Activated CD4-positive, alpha-beta T cell treated with anti-CD3 and anti-CD28 coated beads, Interleukin-2, Interleukin-6, amounts not matched to agents 100 ng/mL and 50 ng/mL, durations not matched to agents 16 hours and 8 hours (primary cell): Measurements from ENCODE around the gene TEK.

Source experiments
- DNase-seq: peaks from one replicate; pipeline ENCODE4 v3.0.0-alpha.2; 2020

TEK gene

DNA sequence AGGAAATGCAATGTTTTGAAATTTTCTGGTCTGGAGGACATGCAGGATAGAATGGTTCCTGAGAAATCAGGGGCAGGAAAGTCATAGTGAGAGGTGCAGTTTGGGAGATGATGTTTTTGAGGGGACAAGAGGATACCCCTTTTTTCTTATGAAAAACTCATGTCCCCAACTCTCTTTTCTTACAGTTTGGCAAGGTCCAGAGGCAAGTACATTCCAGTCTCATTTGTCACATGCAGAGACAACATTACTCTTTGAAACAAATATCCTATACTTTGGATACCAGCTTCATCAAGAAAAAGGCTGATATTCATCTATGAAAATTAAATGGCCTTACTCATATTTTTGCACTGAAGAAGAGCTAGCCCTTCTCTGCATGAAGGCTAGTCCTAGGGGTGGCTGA lies 139.7 kb downstream of the TEK start:
- DNase-seq, result no peak

DNA sequence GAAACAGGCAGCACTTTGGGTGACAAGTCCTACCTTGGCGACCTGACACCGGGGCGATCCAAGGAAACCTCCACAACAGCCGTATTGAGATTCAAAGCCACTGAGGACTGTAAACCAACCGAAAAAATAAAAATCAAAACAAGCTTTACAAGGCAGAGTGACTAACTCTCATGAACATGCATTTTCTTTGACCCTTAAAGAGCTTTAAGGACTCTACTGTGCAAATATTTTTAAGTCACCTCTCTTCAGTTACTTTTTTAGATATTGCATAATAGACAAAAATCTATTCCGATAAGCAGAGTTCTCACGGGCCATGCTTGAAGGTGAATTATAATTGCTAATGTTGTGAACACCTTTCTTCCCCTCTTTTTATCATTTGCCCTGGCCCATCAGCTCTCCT lies 149.6 kb downstream of the TEK start:
- DNase-seq, result no peak

DNA sequence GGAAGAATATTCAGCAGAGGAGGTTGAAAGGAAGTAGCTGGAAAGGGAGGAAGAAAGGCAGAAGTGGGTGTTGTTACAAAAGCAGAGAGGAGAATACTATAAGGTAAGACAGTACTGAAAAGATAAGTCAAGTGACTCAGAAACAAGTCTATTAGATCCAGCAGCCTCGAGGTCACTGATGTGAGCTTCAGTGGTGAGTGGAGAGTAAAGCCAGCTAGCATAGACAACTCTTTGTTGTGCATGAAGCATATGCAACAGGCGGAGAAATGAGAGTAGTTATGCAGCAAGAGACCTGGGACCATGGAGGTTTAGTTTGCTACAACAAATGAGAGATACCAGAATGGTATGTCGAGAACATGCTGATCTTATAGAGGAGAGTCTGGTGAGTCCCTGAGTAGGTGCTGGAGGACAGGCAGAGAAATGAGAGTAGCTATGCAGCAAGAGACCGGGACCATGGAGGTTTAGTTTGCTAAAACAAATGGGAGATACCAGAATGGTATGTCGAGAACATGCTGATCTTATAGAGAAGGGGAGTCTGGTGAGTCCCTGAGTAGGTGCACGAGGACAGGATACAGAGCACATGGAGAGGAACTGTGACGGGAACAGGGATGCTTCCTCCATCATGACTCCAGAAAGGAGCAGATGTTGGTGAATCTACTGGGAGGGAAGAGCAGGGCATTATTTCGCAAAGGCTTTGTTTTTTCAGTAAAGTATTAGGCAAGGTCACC lies 151.9 kb downstream of the TEK start:
- no peak for DNase-seq

DNA sequence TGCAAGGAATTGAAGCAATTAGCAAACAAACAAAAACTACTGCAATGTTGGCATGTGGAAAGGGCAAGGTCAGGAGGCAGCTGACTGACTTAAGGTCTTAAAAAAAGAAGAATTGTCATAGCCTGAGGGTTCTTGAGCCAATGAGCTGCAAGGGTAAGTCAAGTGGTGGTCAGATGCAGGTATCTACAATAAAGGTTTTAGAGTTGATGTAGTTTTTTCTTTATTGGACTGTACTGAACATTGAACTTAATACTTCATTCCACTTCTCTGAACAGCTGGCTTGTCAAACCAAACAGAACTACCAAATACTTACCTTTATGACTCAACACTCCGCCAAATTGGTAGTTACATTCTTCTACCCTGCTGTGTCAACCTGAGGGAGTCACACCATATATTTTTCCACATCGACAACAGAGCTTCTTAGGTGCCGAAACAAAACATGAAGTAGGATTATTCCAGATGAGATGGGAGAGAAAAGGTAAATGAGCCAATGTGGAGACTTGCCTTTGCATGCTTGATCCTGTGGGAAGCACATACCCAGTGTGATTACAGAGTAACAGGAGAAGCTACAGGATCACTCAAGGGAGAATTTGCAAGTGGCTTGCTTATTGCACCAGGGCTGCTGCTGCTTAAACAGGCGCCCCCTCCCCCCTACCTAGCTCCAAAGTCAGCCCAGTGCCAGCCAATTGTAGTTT lies 152.6 kb downstream of the TEK start:
- DNase-seq, result no peak

DNA sequence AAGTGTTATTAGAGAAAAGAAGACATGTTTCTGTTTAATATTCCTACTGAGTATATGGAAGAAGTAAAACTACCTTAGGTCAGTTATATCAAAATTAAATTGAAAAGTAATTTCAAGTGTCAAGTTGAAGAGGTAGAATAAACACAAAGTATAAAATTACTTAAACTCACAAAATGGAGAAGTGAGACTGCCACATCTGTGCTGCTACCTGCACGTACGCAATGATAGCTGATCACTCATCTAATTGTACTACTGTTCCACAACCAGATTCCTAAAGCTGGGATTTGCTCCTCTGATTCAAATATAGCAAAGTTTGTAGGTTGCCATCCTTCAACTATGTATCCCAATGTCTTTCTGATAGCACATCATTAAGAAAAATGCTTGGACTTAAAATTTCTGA lies 163.1 kb downstream of the TEK start:
- DNase-seq, result no peak

DNA sequence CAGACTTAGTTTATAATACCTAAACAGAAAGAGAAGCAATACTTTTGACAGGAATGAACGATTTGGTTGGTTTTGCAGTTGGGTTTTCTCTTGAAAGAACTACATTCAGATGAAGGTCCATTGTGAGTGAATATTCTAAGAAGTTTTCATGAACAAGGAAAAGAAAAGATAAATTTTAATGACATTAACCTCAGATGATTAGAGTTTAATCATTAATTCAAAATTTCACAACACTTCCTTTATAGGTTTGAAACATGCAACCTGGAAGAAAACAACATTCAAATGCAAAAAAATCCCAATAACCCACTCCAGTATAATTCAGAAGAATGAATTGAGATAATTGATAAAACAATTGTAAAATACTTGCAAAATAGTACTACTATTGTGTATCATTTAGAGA lies 164.2 kb downstream of the TEK start:
- no peak for DNase-seq

DNA sequence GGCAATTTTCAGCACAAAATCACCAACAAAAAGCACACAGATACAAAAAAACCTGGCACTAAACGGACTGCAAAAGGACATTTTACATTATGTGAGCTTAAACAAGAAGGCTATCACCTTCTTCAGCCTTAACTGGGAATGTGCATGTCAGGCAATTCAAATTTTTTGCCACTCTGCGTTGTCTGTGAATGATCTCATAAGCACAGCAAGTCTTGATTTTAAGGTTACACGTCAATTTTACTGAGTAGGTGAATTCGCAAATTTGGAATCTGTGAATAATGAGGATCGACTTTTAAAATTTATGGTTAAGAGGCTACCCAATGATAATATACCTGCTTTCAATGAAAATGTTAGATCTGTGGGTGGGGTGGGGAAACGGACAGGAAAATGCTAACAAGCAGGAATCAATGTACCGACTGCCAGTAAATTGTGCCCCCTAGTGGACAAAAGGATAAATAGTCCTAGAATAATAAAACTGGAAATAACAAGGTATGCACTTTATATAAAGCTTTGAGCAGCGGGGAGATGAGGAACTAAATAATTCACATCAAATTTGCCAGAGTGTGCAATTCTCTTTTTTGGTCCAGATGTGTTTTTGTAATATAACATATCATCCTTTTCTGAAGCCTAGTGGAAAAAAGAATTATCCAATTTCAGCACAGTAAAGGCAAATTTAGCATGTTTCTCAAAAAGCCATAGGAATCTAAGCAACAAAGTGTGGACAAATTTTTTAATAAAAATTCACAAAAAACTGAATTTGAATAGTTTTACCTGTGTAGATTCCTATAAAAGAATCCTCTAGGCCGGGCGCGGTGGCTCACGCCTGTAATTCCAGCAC lies 167.4 kb downstream of the TEK start:
- peak; percentile 61 for DNase-seq

DNA sequence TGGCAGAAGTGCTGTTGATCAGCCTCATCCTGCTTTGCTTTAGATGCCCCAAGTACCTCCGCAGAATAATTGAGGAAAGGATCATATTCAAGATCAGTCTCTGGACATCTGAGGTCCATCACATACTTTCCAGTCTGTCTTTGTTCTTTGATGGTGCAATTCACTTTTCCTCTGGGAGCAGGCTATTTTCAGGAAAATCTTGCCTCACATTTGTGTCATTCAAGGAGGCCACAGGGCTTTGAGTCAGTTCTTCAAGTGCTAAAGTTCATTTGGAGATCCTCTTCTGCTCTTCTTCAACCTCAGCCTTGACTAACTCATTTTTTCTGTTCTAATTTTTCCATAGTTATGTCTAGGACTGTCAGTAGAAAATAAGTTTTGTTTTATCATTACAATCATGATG lies 169.3 kb downstream of the TEK start:
- no peak for DNase-seq

DNA sequence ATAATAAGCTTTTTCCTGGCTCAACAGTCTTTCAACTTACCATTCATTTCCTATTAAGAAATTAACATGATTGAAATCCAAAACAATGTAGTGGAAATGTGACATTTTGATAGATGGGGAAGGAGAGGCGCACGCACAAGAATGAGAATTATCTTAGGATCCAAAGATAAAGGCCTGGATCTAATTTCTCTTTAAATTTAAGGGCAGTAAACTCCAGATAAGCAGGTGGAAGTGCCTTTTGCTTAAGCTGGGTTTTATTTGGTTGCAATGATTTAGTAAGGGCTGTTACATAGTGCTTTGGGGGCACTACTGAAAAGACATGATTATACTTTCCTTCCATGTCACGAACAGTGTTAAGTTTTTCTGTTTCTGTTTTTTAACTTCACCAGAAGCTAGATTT lies 170.6 kb downstream of the TEK start:
- DNase-seq, result no peak
